Activated CD4-positive, alpha-beta T cell treated with anti-CD3 and anti-CD28 coated beads for 36 hours (primary cell): Measurements from ENCODE around the gene CCDC33. TPM values are rescaled to one million over a fixed set of nuclear protein-coding genes. Genes with fewer than 3 reads are reported as not detected.
"Not testable (repeated sequence)": the region's sequence is repeated elsewhere in the genome, so short reads cannot be mapped to it uniquely, and the experiment has no call there.

ENCODE experiments used
- ATAC-seq: fragments of 200-7000 bp; cut with Tn5 transposase; one replicate; pipeline ENCODE4 v1.10.0; 2021; ENCODE audit warnings: mild to moderate bottlenecking, moderate library complexity
- CTCF ChIA-PET: fragments of 350-600 bp; sonication (Branson Sonifier 250); formaldehyde crosslinking; loops from one replicate; lab custom pipeline; 2021; ENCODE audit warnings: antibody characterized with exemption; lab: Charles Lee
- POLR2A ChIA-PET: fragments of 350-600 bp; sonication (Branson Sonifier 250); formaldehyde crosslinking; loops from one replicate; lab custom pipeline; 2021; ENCODE audit warnings: antibody characterized with exemption, inconsistent platforms; lab: Charles Lee
- DNase-seq: peaks from one replicate; pipeline ENCODE4 v3.0.0-alpha.2; 2020
- H3K27ac Mint-ChIP-seq: one replicate; pipeline ENCODE4 v1.8.0; 2021; ENCODE audit warnings: mixed read lengths
- H3K27me3 Mint-ChIP-seq: one replicate; pipeline ENCODE4 v1.8.0; 2021; ENCODE audit warnings: mixed read lengths
- H3K36me3 Mint-ChIP-seq: one replicate; pipeline ENCODE4 v1.8.0; 2021; ENCODE audit warnings: low read depth, mixed read lengths
- H3K4me1 Mint-ChIP-seq: one replicate; pipeline ENCODE4 v1.8.0; 2021; ENCODE audit warnings: mixed read lengths
- H3K4me3 Mint-ChIP-seq: one replicate; pipeline ENCODE4 v1.8.0; 2021; ENCODE audit warnings: mild to moderate bottlenecking, moderate library complexity, mixed read lengths
- H3K9me3 Mint-ChIP-seq: one replicate; pipeline ENCODE4 v1.8.0; 2021; ENCODE audit warnings: low read depth, mixed read lengths
- intact Hi-C, 2 experiments: fragments of 100-400 bp; cut with DNase I in 1 of 2; cut with micrococcal nuclease in 1 of 2; formaldehyde crosslinking; loops; one replicate each; pipeline versions ENCODE4 v1.14.2 to v1.15.1; 2022 to 2024; cut with DNase I, micrococcal nuclease
- total RNA-seq, 2 experiments: library from RNA; stranded (reverse); gene quantifications; one replicate each; pipeline ENCODE4 v1.2.3, GENCODE V29; 2021

The CCDC33 gene
- total RNA-seq, 2 experiments from 2014 or later, result not detected

DNA sequence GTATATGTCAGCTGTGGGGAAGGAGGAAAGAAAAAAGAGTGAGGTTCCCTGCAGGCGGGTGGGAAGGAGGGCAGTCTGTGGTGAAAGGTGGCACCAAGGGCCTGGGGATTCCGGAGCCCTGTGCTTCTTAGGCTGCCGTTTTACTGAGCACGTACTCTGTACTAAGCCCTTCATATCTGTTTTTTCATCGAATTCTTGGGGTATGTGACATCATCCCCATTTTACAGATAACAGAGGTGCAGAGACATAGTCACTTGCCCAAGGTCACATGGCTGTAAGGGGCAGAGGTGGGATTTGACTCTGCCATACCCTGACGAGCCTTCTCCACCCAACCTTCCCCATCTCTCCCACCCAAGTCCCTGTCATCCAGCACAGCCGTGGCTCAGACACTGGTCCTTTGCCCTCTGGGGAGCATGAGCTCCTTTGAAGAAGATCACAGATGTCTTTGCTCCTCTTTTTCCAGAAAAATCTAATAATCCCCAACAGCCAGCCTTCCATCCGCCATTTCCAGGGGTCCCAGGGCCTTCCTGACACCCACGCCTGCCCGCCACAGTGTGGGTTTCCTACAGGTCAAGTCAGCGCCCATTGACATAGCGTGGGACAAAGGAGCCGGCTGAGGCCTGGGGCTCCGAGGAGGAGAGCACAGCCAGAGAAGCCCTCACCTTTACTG lies 107.1 kb downstream of the CCDC33 start:
- Mint-ChIP-seq H3K4me3 (no peak overlapping the region), H3K4me1 (peaks cover 5% of the 10 kb centered on the region), H3K36me3 (no peaks in the 10 kb centered on the region), H3K27me3 (peaks cover 2% of the 10 kb centered on the region), H3K27ac (no peak overlapping the region), H3K9me3 (no peaks in the 10 kb centered on the region)
- ATAC-seq (no peak), DNase-seq (no peak)
- intact Hi-C loops, result no loop called here
- POLR2A ChIA-PET, result no interaction called here
- CTCF ChIA-PET, result interaction anchor here (0.6 kb wide), 1 partner anchor 19 kb away, joined by 3 read pairs; no protein-coding TSS in a partner anchor

DNA sequence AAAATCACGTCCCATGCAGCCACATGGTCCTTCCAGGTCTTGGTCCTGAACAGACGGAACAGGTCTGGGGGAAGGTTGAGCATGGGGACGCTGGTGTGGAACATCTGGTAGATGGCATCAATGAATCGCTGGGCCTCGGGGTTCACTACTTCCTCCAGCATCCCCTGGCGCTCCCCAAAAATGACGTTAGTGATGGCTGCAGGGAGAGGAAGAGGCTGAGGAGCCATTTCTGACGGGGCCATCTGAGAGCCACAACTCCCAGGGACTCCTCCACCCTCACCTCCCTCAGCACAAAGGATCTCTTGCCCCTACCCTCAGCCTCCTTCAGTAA lies 107.6 kb downstream of the CCDC33 start:
- ChIA-PET CTCF (no interaction called here), POLR2A (no interaction called here)
- Mint-ChIP-seq H3K9me3 (no peaks in the 10 kb centered on the region), H3K27me3 (peaks cover 2% of the 10 kb centered on the region), H3K4me3 (no peak overlapping the region), H3K27ac (no peak overlapping the region), H3K4me1 (peaks cover 5% of the 10 kb centered on the region), H3K36me3 (no peaks in the 10 kb centered on the region)
- DNase-seq, result no peak
- intact Hi-C loops, result no loop called here
- ATAC-seq, result no peak

DNA sequence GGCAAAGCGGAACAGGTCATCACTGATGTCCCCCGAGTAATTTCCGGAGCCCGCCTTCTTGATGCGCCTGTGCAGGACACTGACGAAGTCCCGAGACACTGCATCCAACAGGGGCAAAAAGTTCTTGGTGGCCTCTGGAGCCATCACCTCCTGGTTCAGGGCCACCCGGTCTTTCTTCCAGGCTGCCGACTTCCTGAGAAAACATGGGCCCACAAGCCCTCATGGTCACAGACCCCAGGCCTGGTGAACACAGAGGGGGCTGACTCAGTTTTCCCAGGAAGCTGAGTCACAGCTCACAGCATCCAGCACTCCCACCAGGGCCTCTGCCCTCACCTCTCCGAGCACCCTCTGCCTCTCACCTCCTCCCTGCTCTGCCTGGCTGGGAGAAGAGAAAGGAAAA lies 108.9 kb downstream of the CCDC33 start:
- peaks cover 5% of the 10 kb centered on the region for H3K4me1 Mint-ChIP-seq
- ATAC-seq, result no peak
- peak; percentile 16 for DNase-seq
- H3K36me3 Mint-ChIP-seq, result no peaks in the 10 kb centered on the region
- ChIA-PET CTCF (no interaction called here), POLR2A (no interaction called here)
- intact Hi-C loops, result no loop called here
- H3K27ac Mint-ChIP-seq, result no peak overlapping the region
- no peaks in the 10 kb centered on the region for H3K9me3 Mint-ChIP-seq
- no peak overlapping the region for H3K4me3 Mint-ChIP-seq
- peaks cover 2% of the 10 kb centered on the region for H3K27me3 Mint-ChIP-seq

DNA sequence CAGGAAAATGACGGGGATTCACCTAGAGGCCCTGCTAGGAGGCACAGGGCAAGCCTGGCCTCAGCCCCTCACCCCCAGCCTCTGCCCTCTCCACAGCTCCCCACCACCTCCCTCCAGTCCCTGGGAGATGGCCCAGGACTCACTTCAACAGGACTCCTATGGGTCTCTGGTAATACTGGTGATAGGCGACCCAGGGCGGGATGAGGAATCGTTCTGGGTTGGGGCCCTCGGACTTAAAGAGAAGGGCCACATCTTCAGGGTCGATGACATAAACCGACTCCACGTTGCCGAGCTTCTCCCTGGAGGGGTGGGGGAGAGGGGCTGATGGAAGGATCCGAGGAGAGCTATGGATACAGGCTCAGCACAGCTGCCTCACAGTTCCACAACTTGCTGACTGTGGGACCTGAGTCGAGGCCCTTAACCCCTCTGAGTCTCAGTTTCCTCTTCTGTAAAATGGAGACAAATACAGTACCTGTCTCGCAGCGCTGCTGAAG lies 111.7 kb downstream of the CCDC33 start:
- Mint-ChIP-seq H3K27me3 (peaks cover 2% of the 10 kb centered on the region), H3K9me3 (no peaks in the 10 kb centered on the region), H3K27ac (no peak overlapping the region), H3K4me3 (no peak overlapping the region), H3K36me3 (no peaks in the 10 kb centered on the region), H3K4me1 (peaks cover 5% of the 10 kb centered on the region)
- ChIA-PET CTCF (no interaction called here), POLR2A (no interaction called here)
- intact Hi-C loops, result no loop called here
- ATAC-seq (no peak), DNase-seq (no peak)

DNA sequence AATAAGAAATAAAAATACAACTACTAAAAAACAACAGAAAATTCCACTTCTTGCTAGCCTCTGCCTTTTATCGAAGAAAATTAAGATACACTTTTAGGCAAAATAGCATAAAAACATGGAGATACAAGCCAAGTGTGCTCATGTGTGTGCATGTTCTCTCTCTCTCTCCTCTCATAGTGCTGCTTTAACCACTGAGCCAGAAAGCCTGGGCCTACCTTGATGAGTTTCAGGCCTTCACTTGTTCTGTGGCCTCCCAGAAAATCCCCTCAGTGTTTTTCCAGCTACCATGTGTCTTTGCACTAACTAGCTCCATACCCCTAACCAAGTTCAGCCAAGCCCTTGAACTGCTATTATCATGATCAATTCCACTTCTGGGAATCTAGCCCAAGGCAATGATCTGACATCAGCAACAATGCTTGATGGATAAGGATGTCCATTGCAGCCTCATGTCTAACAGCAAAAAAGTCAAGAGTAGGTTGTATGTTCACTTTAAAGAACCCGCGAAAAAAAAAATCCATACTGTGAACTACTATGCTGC lies 113.2 kb downstream of the CCDC33 start:
- no peak for DNase-seq
- Mint-ChIP-seq H3K9me3 (peaks cover 2% of the 10 kb centered on the region), H3K4me3 (no peak overlapping the region), H3K27me3 (peaks cover 2% of the 10 kb centered on the region), H3K4me1 (peaks cover 5% of the 10 kb centered on the region), H3K36me3 (no peaks in the 10 kb centered on the region), H3K27ac (no peak overlapping the region)
- CTCF ChIA-PET, result no interaction called here
- ATAC-seq, result no peak
- POLR2A ChIA-PET, result no interaction called here
- intact Hi-C loops, result no loop called here

DNA sequence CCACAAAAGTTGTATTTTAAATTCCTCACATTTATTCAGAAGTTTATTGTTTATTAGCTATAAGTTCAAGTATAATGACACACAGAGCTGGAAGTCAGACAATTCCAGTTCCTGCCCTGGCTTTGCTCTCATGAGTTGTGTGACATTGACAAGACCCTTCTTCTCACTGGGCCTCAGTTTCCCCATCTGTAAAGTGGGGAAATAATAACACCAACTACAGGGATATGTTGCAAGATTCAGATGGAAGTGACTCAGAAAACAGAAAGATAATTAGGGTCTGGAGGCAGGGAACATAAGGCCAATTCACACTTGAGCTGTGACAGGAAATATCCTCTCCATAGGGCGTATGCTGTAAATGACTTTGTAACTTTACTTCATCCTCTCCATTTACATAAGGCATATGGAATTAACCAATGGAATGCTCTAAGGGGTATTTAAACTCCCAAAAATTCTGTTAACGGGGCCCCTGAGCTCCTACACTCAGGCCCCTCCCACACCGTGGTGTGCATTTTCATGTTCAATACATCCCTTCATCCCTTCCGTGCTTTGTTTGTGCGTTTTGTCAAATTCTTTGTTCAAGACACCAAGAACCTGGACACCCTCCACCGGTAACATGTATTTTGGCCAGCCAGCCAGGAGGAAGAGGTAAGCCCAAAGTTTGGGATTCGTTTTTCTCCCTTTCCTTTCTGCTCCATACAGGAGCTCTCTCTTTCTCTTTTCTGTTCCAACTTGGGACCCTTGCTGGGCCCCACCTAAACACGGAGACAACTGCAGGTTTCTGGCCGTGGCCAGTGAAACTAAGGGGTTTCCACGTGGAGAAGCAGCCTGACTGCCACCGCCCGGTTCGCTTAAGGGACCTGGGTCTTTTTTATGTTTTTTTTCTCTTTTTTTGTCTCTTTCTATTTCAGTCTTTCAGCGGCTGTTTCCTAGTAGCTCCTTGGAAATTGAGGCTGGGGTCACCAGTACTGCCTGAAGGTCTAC lies 114.5 kb downstream of the CCDC33 start:
- Mint-ChIP-seq H3K4me3 (no peak overlapping the region), H3K4me1 (peaks cover under 1% of the 10 kb centered on the region), H3K9me3 (peaks cover 4% of the 10 kb centered on the region), H3K27me3 (peaks cover 12% of the 10 kb centered on the region), H3K36me3 (peaks cover 3% of the 10 kb centered on the region), H3K27ac (no peak overlapping the region)
- CTCF ChIA-PET, result interaction anchor here (1.0 to 1.1 kb wide), 2 partner anchors 22 to 29 kb away, joined by 4 to 6 read pairs; no protein-coding TSS in a partner anchor
- DNase-seq, result no peak
- no peak for ATAC-seq
- POLR2A ChIA-PET, result no interaction called here
- intact Hi-C loops, result no loop called here

DNA sequence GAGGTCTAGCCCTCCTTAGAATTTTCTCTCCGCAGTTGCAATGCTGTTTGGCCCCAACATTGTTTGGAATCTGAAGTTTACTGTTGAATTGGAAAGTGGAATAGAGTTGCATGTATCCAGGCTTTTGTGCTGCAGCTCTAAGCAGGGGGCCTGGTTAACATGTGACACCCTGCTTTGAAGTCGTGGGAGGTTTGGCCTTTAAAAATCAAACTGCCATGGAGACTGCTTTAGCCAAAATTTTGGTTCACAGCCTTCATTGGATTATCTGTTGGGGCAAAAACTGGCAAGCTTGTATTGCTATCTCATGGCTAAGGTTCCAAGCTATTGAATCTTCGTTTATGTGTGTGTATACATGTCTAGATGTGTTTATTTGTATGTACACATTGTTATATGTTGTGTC lies 115.5 kb downstream of the CCDC33 start:
- ATAC-seq (no peak), DNase-seq (no peak)
- peaks cover 4% of the 10 kb centered on the region for H3K9me3 Mint-ChIP-seq
- H3K27me3 Mint-ChIP-seq, result peaks cover 14% of the 10 kb centered on the region
- ChIA-PET POLR2A (no interaction called here), CTCF (interaction anchor here (0.7 to 0.8 kb wide), 2 partner anchors 30 to 31 kb away, joined by 4 read pairs; no protein-coding TSS in a partner anchor)
- intact Hi-C loops, result no loop called here
- no peak overlapping the region for H3K27ac Mint-ChIP-seq
- H3K4me3 Mint-ChIP-seq, result no peak overlapping the region
- H3K4me1 Mint-ChIP-seq, result no peaks in the 10 kb centered on the region
- H3K36me3 Mint-ChIP-seq, result peaks cover 3% of the 10 kb centered on the region

DNA sequence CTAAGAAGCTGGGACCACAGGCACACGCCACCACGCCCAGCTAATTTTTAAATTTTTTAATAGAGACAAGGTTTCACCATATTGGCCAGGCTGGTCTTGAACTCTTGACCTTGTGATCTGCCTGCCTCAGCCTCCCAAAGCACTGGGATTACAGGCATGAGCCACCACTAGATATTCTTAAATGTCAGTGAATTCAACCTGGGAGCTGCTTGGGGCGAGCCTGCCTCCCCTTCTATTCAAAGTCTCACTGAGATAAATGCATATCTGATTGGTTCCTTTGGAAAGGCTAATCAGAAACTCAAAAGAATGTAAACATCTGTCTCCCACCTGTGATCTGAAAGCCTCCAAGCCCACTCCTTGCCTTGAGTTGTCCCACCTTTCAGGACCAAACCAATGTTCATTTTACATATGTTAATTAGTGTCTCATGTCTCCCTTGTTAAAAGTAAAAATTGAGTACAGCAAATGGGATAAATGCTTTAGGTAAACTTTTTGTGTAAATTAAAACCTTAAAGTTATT lies 116.3 kb downstream of the CCDC33 start:
- Mint-ChIP-seq H3K27ac (no peak overlapping the region), H3K27me3 (peaks cover 14% of the 10 kb centered on the region), H3K4me1 (no peaks in the 10 kb centered on the region), H3K36me3 (peaks cover 3% of the 10 kb centered on the region), H3K9me3 (peaks cover 4% of the 10 kb centered on the region), H3K4me3 (no peak overlapping the region)
- POLR2A ChIA-PET, result interaction anchor here (0.7 kb wide), 1 partner anchor 274 kb away, joined by 9 read pairs; no protein-coding TSS in a partner anchor
- no peak for ATAC-seq
- no peak for DNase-seq
- CTCF ChIA-PET, result interaction anchor here (0.7 to 0.8 kb wide), 2 partner anchors 30 to 32 kb away, joined by 4 read pairs; no protein-coding TSS in a partner anchor
- intact Hi-C loops, result no loop called here

DNA sequence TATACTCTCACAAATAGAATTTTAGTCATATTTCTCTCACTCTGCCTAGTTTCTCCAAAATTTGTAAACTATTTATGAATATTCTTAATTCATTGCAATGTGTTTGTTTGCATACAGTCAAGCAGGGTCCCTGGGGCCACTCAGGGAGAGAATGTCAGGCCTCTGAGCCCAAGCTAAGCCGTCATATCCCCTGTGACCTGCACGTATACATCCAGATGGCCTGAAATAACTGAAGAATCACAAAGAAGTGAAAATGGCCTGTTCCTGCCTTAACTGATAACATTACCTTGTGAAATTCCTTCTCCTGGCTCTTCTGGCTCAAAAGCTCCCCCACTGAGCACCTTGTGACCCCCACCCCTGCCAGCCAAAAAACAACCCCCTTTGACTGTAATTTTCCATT lies 117.9 kb downstream of the CCDC33 start:
- H3K27ac Mint-ChIP-seq, H3K36me3 Mint-ChIP-seq, CTCF ChIA-PET, H3K9me3 Mint-ChIP-seq, intact Hi-C loops, DNase-seq, POLR2A ChIA-PET, H3K4me3 Mint-ChIP-seq, ATAC-seq, H3K4me1 Mint-ChIP-seq: not testable (repeated sequence)
- H3K27me3 Mint-ChIP-seq, result peaks cover 14% of the 10 kb centered on the region

DNA sequence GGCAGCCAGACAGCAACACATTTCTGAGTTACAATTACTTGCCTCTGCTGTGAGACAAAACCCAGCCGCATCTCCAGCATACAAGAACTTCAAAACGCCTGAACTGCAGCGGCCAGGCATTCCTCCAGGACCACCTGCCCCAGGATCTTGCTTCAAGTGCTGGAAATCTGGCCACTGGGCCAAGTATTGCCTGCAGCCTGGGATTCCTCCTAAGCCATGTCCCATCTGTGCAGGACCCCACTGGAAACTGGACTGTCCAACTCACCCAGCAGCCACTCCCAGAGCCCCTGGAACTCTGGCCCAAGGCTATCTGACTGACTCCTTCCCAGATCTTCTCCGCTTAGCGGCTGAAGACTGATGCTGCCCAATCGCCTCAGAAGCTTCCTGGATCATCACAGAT lies 119.9 kb downstream of the CCDC33 start:
- H3K27ac Mint-ChIP-seq, POLR2A ChIA-PET, H3K4me1 Mint-ChIP-seq, CTCF ChIA-PET, H3K9me3 Mint-ChIP-seq, intact Hi-C loops, DNase-seq, H3K36me3 Mint-ChIP-seq, H3K4me3 Mint-ChIP-seq, ATAC-seq: not testable (repeated sequence)
- H3K27me3 Mint-ChIP-seq, result peaks cover 14% of the 10 kb centered on the region

DNA sequence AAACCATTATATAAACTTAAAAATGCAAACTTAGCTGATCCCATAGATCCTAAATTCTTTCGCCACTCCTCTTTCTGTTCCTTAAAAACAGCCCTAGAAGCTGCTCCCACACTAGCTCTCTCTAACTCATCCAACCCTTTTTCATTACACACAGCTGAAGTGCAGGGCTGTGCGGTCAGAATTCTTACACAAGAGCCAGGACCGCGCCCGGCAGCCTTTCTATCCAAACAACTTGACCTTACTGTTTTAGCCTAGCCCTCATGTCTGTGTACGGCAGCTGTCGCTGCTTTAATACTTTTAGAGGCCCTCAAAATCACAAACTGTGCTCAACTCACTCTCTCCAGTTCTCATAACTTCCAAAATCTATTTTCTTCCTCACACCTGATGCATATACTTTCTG lies 121.4 kb downstream of the CCDC33 start:
- peaks cover 14% of the 10 kb centered on the region for H3K27me3 Mint-ChIP-seq
- POLR2A ChIA-PET, H3K27ac Mint-ChIP-seq, H3K36me3 Mint-ChIP-seq, intact Hi-C loops, ATAC-seq, H3K4me3 Mint-ChIP-seq, H3K9me3 Mint-ChIP-seq, H3K4me1 Mint-ChIP-seq, DNase-seq, CTCF ChIA-PET: not testable (repeated sequence)
